Right lobe of liver (tissue), 4 donors: ENCODE measurements around the gene TCF7L2.

Source experiments
- POLR2A ChIP-seq: fragments of 450-650 bp; IDR thresholded peaks from one replicate; pipeline ENCODE4 v1.6.1; 2017; ENCODE audit warnings: antibody characterized with exemption, mild to moderate bottlenecking
- TF ChIP-seq, protein P1 (sequence below), 4 donors: fragments of 200-600 bp in 3 of 4; fragments of 450-650 bp in 1 of 4; IDR thresholded peaks; one replicate each; pipeline versions ENCODE4 v1.5.1 to v1.8.0; 2016 to 2022; ENCODE audit warnings: antibody characterized with exemption in 4 of 4, mild to moderate bottlenecking in 2 of 4
- donor health status: DM: no; HTN: no; CAD: no.
- donor health status: DM: no; HTN: no; CAD: no.
- donor health status: DM: no; HTN: yes; CAD: no.

DNA sequence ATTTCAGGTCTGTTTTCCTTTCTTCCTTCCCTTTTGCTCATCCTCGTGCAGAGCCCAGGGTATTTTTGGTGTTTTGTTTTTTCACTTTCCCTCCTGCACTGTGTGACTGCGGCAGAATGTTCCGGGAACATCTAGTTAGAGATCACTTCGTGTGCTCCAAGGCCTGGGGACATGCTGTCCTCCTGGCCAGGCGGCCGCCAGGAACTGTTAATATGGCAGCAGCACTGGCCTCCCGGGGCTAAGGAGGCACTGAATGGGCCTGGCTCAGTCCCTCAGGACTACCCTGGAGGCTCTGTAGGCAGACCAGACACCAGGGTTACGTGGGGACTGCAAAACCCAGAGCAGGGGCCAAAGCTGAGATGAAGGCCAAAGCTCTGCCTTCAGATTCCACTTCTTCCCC is 43.1 kb upstream of the TCF7L2 start:
- TF ChIP-seq, protein P1, sequence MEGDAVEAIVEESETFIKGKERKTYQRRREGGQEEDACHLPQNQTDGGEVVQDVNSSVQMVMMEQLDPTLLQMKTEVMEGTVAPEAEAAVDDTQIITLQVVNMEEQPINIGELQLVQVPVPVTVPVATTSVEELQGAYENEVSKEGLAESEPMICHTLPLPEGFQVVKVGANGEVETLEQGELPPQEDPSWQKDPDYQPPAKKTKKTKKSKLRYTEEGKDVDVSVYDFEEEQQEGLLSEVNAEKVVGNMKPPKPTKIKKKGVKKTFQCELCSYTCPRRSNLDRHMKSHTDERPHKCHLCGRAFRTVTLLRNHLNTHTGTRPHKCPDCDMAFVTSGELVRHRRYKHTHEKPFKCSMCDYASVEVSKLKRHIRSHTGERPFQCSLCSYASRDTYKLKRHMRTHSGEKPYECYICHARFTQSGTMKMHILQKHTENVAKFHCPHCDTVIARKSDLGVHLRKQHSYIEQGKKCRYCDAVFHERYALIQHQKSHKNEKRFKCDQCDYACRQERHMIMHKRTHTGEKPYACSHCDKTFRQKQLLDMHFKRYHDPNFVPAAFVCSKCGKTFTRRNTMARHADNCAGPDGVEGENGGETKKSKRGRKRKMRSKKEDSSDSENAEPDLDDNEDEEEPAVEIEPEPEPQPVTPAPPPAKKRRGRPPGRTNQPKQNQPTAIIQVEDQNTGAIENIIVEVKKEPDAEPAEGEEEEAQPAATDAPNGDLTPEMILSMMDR (IDR thresholded peaks at IDR 0.05), result no peak
- TF ChIP-seq POLR2A, result no peak
